Ovary (tissue), 9 donors: ENCODE data around the gene ST7. TPM values are rescaled to one million over a fixed set of nuclear protein-coding genes. Genes with fewer than 3 reads are reported as not detected.

Source experiments
- DNase-seq, 5 donors: peaks; one replicate each; pipeline ENCODE4 v3.0.0-alpha.2; 2019 to 2020
- H3K27ac ChIP-seq, 2 donors: fragments of 200-600 bp; one replicate each; pipeline versions ENCODE4 v1.5.1 to v1.8.0; 2019 to 2022
- H3K27me3 ChIP-seq: fragments of 200-600 bp; one replicate; pipeline ENCODE4 v1.8.0; 2022
- H3K36me3 ChIP-seq: fragments of 200-600 bp; sonication (generic); one replicate; pipeline ENCODE4 v1.5.1; 2019
- H3K4me1 ChIP-seq: one replicate; pipeline ENCODE4 v1.8.1; 2013; ENCODE audit warnings: mild to moderate bottlenecking, moderate library complexity; ENCODE audit not compliant: insufficient read depth
- H3K4me3 ChIP-seq: fragments of 200-600 bp; sonication (generic); one replicate; pipeline ENCODE4 v1.5.1; 2017
- H3K9me3 ChIP-seq, 2 donors: fragments of 200-600 bp in 1 of 2; sonication (generic) in 1 of 2; one replicate each; pipeline versions ENCODE4 v1.5.1 to v1.8.1; 2013 to 2019; ENCODE audit warnings: mild to moderate bottlenecking in 1 of 2, moderate library complexity in 1 of 2
- CTCF ChIP-seq, 3 donors: fragments of 450-650 bp in 2 of 3; fragments of 200-600 bp in 1 of 3; IDR thresholded peaks; one replicate each; pipeline versions ENCODE4 v1.5.1 to v1.8.0; 2016 to 2022; ENCODE audit warnings: antibody characterized with exemption in 3 of 3, mild to moderate bottlenecking in 1 of 3
- EP300 ChIP-seq: sonication (generic); formaldehyde crosslinking; IDR thresholded peaks from one replicate; pipeline ENCODE4 v1.6.1; 2017; ENCODE audit warnings: antibody characterized with exemption
- POLR2A ChIP-seq: fragments of 450-650 bp; IDR thresholded peaks from one replicate; pipeline ENCODE4 v1.6.1; 2017; ENCODE audit warnings: antibody characterized with exemption, mild to moderate bottlenecking, moderate library complexity
- WGBS, 3 donors: extraction: QIAGEN DNeasy Blood & Tissue Kit in 1 of 3; methylation state at CpG; one replicate each; pipeline versions ENCODE4 v1.1.5 to v1.1.7; 2013 to 2017; 5-methylcytosine and 5-hydroxymethylcytosine counted together
- intact Hi-C, 4 donors: fragments of 100-400 bp; cut with DNase I; formaldehyde crosslinking; loops; one replicate each; pipeline versions ENCODE4 v1.11.0 to v1.15.1; 2022 to 2023
- polyA plus RNA-seq, 2 donors: library from polyadenylated mRNA; stranded (reverse); fragments of 200-250 nt in 1 of 2; fragments of 350-450 nt in 1 of 2; fragmentation: Illumina TruSeq in 1 of 2; extraction: RNeasy Lipid Tissue Mini Kit (QIAGEN cat#74804) in 1 of 2; gene quantifications; one replicate each; pipeline ENCODE4 v1.2.3, GENCODE V29; 2013 to 2014
- total RNA-seq, 7 donors: library from RNA; depleted of rRNA in 2 of 7; stranded (reverse); fragments of >200 nt in 2 of 7; fragmentation: NEBNext Ultra II Directional in 3 of 7; extraction: Animal tissue kit (Norgen Biotek cat#: 25700) in 3 of 7; gene quantifications; one replicate each; pipeline versions ENCODE4 v1.1.0 to v1.2.4, GENCODE V29; 2016 to 2023
- donor health status: DM: no; HTN: no; CAD: no; lungs with moderate emphysema.
- donor health status: DM: no; HTN: no; CAD: no.
- donor health status: Bipolar disorder and iron deficiency.
- donor health status: DM: yes; HTN: yes; CAD: no.
- donor health status: DM: no; HTN: no; CAD: no.
- donor health status: DM: yes; HTN: yes; CAD: no.

ST7 gene
- total and polyA plus RNA-seq, 9 donors: 14.1 to 37.7 (median 18.8) TPM

GRCh38 chr7:117270371-117270770 is 317.1 kb downstream of the ST7 start:
- no peaks in the 10 kb centered on the region for H3K4me1 ChIP-seq

GRCh38 chr7:117271566-117271965 is 318.3 kb downstream of the ST7 start:
- Histone ChIP-seq H3K4me3 (no peak overlapping the region), H3K27me3 (no peaks in the 10 kb centered on the region), H3K27ac (no peak overlapping the region), H3K9me3 (no peaks in the 10 kb centered on the region), H3K4me1 (no peaks in the 10 kb centered on the region), H3K36me3 (no peaks in the 10 kb centered on the region)
- 79 to 90% (median 82%) methylated on average over 3 of the region's 3 CpGs for WGBS, 3 donors
- TF ChIP-seq EP300: no peak
- TF ChIP-seq CTCF (IDR thresholded peaks at IDR 0.05): no peak
- TF ChIP-seq POLR2A: no peak
- DNase-seq: no peak
- intact Hi-C loops: no loop called here

More at GRCh38 chr7:117270371-117270770, 317.1 kb downstream of the ST7 start:
- Histone ChIP-seq H3K9me3 (no peaks in the 10 kb centered on the region), H3K27ac (no peak overlapping the region), H3K36me3 (no peaks in the 10 kb centered on the region), H3K4me3 (no peak overlapping the region), H3K27me3 (no peaks in the 10 kb centered on the region)
- intact Hi-C loops: no loop called here
- 73 to 76% (median 75%) methylated on average over 9 of the region's 9 CpGs for WGBS, 3 donors
- TF ChIP-seq POLR2A: no peak
- TF ChIP-seq CTCF (IDR thresholded peaks at IDR 0.05): no peak
- TF ChIP-seq EP300: no peak
- no peak for DNase-seq

GRCh38 chr7:117272017-117272759 is 318.9 kb downstream of the ST7 start:
- 85 to 95% (median 88%) methylated on average over 2 of the region's 2 CpGs for WGBS, 3 donors
- Histone ChIP-seq H3K27ac (no peak overlapping the region), H3K9me3 (no peaks in the 10 kb centered on the region), H3K4me3 (no peak overlapping the region), H3K27me3 (no peaks in the 10 kb centered on the region), H3K36me3 (no peaks in the 10 kb centered on the region), H3K4me1 (no peaks in the 10 kb centered on the region)
- DNase-seq: no peak
- TF ChIP-seq EP300 (no peak), CTCF (IDR thresholded peaks at IDR 0.05) (no peak), POLR2A (no peak)
- intact Hi-C loops: no loop called here

GRCh38 chr7:117273325-117273724 is 320.0 kb downstream of the ST7 start:
- Histone ChIP-seq H3K9me3 (no peaks in the 10 kb centered on the region), H3K4me3 (no peak overlapping the region), H3K27ac (no peak overlapping the region), H3K4me1 (no peaks in the 10 kb centered on the region), H3K36me3 (no peaks in the 10 kb centered on the region), H3K27me3 (no peaks in the 10 kb centered on the region)
- 40 to 57% (median 47%) methylated on average over 2 of the region's 2 CpGs for WGBS, 3 donors
- DNase-seq: no peak
- no peak for TF ChIP-seq POLR2A
- TF ChIP-seq CTCF (IDR thresholded peaks at IDR 0.05): no peak
- TF ChIP-seq EP300: no peak
- intact Hi-C loops: no loop called here
